HG03135 (cell line): ENCODE data around the gene GPR33.
"Not testable (repeated sequence)": the region's sequence is repeated elsewhere in the genome, so short reads cannot be mapped to it uniquely, and the experiment has no call there.

Experiments used
- ATAC-seq: cut with Tn5 transposase; IDR thresholded peaks from one replicate; pipeline ENCODE4 v1.9.1; 2021; ENCODE audit warnings: mild to moderate bottlenecking, moderate library complexity; ENCODE audit not compliant: unreplicated experiment

GPR33 gene

GRCh38 chr14:31487886-31488285 is at the start of gene GPR33:
Gene GPR33 (minus strand): TSS chr14:31488039. CDS start chr14:31483965, 4,074 bp downstream.
- no peak for ATAC-seq

- no peak for ATAC-seq
These were observed 48.5 kb upstream of the GPR33 start for GRCh38 chr14:31536201-31536960.

GRCh38 chr14:31530136-31530535 is 42.3 kb upstream of the GPR33 start:
- no peak for ATAC-seq

GRCh38 chr14:31529053-31529452 is 41.2 kb upstream of the GPR33 start:
- ATAC-seq = no peak

- ATAC-seq = no peak
These were observed 39.7 kb upstream of the GPR33 start for GRCh38 chr14:31527546-31527945.

- ATAC-seq = no peak
These were observed 39.2 kb upstream of the GPR33 start for GRCh38 chr14:31527087-31527486.

GRCh38 chr14:31510855-31511254 is 23.0 kb upstream of the GPR33 start:
- no peak for ATAC-seq

GRCh38 chr14:31510222-31510621 is 22.4 kb upstream of the GPR33 start:
- no peak for ATAC-seq

- ATAC-seq = no peak
These were observed 20.3 kb upstream of the GPR33 start for GRCh38 chr14:31508135-31508534.

- no peak for ATAC-seq
These were observed 17.6 kb upstream of the GPR33 start for GRCh38 chr14:31505411-31505810.

- no peak for ATAC-seq
These were observed 14.0 kb upstream of the GPR33 start for GRCh38 chr14:31501870-31502269.

- no peak for ATAC-seq
These were observed 5.1 kb upstream of the GPR33 start for GRCh38 chr14:31492759-31493498.

GRCh38 chr14:31489691-31490090 is 1.9 kb upstream of the GPR33 start:
- ATAC-seq = no peak

- ATAC-seq = no peak
These were observed 1.1 kb downstream of the GPR33 start for GRCh38 chr14:31486764-31487163.

- ATAC-seq = no peak
These were observed 3.1 kb downstream of the GPR33 start for GRCh38 chr14:31484754-31485153.

GRCh38 chr14:31480156-31480555 is 7.7 kb downstream of the GPR33 start:
- ATAC-seq = no peak

- ATAC-seq = no peak
These were observed 8.8 kb downstream of the GPR33 start for GRCh38 chr14:31479027-31479426.

GRCh38 chr14:31477248-31477647 is 10.6 kb downstream of the GPR33 start:
- ATAC-seq = no peak

GRCh38 chr14:31476131-31476866 is 11.5 kb downstream of the GPR33 start:
- ATAC-seq = no peak

- no peak for ATAC-seq
These were observed 21.3 kb downstream of the GPR33 start for GRCh38 chr14:31466554-31466953.

GRCh38 chr14:31465111-31465510 is 22.7 kb downstream of the GPR33 start:
- no peak for ATAC-seq

- not testable (repeated sequence) for ATAC-seq
These were observed 25.4 kb downstream of the GPR33 start for GRCh38 chr14:31462450-31462849.
